Activated naive CD8-positive, alpha-beta T cell treated with anti-CD3 and anti-CD28 coated beads, Interleukin-2, amount 50 U/mL, for 16 hours (primary cell): ENCODE measurements around the gene IGSF8.

Experiments
- DNase-seq: peaks from one replicate; pipeline ENCODE4 v3.0.0-alpha.2; 2020; ENCODE audit warnings: low read depth, low spot score

Gene IGSF8, protein sequence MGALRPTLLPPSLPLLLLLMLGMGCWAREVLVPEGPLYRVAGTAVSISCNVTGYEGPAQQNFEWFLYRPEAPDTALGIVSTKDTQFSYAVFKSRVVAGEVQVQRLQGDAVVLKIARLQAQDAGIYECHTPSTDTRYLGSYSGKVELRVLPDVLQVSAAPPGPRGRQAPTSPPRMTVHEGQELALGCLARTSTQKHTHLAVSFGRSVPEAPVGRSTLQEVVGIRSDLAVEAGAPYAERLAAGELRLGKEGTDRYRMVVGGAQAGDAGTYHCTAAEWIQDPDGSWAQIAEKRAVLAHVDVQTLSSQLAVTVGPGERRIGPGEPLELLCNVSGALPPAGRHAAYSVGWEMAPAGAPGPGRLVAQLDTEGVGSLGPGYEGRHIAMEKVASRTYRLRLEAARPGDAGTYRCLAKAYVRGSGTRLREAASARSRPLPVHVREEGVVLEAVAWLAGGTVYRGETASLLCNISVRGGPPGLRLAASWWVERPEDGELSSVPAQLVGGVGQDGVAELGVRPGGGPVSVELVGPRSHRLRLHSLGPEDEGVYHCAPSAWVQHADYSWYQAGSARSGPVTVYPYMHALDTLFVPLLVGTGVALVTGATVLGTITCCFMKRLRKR

DNA sequence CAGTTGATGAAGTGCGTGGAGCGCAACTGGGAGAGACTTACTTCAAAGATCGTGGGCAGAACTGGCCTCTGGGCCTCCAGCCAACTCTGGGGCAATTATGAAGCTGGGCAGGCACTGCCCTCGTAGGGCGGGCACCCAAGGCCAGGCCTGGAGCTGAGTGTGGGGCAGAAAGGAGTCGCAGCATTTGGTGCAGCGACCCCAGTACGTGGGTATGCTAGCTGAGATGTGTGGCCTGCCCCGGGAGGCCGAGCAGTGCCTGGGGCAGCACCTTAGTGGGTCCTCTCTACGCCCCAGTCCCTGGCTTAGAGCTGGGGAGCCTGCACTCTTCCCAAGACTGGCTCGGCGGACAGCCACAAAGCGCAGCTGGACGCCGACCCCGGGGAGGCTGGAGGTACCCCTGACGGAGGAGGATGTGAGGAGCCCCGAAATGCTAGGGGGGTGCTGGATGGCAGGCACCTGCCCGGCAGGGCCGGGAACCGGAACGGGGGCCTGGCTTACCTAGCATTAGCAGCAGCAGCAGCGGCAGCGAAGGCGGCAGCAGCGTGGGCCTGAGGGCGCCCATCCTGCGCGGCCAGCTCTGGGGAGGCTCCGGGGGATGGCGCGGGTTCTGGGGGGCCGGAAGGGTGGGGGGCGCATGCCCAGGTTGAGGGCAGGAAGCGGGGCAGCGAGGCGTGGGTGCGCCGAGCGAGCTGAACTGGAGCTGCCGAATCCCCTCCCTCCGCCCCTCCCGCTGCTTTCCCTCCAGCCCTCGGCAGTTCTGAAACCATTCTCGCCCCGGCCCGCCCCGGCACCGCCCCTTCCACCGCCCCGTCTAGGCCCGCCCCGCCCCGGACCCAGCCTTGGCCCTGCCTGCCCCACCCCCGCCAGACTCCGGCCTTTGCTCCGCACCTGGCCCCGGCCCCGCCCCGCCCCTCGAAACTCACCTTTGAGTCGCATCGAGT, at the start of gene IGSF8:
Gene IGSF8 (minus strand): TSS at position 709 of the 941 bp plus-strand sequence. CDS start 147 bp downstream, at position 562.
- DNase-seq = peak; percentile 85

DNA sequence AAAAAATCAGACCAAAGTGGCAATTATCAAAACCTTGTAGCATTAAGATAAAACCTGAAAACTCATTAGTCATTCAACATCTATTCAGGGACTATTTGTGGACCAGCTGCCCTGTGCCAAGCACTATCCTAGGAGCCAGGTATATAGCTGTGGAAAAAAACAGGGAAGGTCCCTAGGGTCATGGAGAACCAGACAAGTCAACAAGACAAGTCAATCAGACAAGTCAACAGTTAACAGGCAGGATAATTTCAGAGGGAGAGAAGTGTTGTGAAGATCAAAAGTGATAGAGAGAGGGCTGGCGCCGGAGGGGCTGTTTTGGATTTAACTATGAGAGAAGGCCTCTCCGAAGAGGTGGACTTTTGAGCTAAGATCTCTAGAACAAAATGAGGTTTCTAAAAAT, 49.7 kb upstream of the IGSF8 start:
- no peak for DNase-seq

DNA sequence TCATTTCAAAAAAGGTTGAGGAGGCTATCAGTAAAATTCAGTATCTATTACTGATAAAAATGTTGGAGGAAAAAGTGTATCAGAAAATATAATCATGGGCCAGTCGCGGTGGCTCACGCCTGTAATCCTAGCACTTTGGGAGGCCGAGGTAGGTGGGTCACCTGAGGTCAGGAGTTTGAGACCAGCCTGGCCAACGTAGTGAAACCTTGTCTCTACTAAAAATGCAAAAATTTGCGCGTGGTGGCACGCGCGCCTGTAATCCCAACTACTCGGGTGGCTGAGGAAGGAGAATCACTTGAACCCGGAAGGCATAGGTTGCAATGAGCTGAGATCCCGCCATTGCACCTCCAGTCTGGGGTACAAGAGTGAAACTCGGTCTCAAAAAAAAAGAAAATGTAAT, 47.7 kb upstream of the IGSF8 start:
- DNase-seq = no peak

DNA sequence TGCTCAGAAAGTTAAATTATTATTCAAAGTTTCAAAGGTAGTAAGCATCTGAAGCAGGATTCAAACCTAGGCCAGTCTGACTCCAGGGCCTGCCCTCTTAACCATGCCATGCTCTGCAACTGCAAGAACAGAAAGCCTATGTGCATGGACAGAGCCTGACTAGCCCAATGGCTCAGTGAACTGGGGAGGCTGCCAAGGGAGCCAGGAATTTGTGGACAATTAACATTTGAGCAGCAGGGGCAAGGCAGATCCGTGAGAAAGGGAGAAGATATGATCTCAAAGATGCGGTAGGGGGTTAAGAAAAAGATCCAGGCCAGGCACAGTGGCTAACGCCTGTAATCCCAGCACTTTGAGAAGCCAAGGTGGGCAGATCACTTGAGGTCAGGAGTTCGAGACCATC, 46.5 kb upstream of the IGSF8 start:
- DNase-seq = no peak

DNA sequence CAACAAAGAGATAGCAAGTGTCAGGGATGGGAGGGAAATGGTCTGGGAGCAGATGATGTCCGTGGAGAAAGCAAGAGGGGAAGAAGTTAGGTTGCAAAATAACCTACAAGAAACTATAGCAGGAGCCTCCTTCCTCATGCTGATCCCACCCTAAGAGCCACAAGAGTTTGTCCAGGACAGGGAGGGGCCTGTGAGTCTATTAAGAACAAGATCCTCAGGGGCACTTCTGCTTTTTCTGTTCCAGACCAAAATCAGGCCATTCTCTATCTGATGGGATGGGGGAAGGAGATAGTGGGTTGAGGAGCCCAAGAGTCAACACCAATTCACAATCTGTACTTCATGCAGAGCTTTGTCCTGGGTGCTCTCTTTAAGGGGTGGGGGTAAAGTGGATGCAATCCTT, 45.3 kb upstream of the IGSF8 start:
- no peak for DNase-seq

DNA sequence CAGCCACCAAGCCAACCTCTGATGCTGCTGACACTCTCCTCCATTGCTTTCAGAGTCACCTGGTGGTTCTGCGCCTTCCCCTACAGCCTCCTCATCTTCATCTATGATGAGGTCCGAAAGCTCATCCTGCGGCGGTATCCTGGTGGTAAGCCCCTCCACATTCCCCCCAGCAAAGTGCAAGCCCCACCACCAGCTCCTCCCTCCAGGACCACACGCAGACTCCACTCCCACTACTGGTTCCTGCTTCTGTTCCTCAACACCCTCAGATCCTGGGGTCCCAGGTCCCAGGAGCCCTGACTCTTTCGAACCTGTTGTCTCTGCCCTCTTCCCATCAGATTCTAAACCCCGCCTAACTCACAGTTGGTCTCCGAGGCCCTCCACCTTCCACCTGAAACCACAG, 41.4 kb upstream of the IGSF8 start:
- no peak for DNase-seq

DNA sequence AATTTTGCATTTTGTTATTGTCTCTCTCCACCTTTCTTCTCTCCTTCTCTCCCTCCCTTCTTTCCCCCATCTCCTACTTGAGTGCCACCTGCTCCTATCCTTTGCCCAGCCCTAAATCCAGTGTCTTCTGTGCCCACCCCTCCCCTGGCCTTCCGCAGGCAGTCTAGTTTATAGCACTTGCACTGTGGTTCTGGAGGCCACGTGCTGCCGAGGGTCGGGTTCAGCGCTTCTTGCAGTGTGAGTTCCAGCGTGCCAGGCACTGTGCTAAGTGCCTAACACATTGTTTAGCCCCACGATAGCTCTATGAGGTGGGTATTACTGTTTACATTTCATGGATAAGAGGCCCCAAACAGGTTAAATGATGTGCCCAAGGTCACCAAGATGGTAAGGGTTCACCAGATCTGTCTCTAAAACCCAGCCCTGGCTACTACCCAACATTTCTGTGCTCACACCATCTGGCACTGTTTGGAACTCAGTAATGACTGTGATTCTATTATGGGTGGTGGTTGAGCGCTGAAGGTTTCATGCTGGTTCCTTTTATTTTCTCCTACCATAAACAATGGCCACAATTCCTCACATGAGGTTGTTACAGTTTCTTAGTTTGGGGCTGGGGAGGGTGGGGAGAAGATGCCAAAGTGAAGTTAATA, 38.9 kb upstream of the IGSF8 start:
- DNase-seq = no peak

DNA sequence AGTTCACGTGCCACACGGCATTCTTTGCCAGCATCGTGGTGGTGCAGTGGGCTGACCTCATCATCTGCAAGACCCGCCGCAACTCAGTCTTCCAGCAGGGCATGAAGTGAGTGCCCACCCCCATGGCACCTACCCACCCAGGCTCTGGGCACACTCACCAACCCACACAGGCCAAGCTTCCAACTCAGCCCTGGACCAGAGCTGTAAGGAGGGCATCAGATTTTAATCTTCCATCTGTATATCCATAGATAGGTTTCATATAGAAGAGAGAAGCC, 38.4 kb upstream of the IGSF8 start:
- no peak for DNase-seq

DNA sequence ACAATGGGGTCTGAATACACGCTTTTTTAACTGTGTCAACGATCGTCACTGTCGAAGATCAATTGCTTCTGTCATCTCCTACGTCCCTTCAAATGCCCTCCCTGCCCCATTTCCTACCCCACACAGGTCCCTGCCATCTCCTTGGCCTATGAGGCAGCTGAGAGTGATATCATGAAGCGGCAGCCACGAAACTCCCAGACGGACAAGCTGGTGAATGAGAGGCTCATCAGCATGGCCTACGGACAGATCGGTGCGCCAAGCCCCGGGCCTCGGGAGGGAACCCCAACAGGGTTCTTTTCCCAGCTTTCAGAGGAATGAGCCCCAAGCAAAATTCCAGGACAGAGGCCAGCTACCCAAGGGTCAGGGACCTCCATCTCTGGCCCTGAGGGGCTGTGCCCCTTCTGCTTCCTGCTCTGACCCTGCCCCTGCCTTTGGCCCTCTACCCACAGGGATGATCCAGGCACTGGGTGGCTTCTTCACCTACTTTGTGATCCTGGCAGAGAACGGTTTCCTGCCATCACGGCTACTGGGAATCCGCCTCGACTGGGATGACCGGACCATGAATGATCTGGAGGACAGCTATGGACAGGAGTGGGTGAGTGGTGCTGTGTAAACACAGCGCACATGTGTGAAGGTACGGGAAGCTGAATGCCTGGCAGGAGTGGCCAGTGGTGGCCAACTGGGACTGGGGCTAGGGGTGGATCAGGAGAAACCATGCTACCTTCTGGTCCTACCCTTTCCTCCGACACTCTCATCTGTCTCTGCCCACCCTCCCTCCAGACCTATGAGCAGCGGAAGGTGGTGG, 37.9 kb upstream of the IGSF8 start:
- no peak for DNase-seq

DNA sequence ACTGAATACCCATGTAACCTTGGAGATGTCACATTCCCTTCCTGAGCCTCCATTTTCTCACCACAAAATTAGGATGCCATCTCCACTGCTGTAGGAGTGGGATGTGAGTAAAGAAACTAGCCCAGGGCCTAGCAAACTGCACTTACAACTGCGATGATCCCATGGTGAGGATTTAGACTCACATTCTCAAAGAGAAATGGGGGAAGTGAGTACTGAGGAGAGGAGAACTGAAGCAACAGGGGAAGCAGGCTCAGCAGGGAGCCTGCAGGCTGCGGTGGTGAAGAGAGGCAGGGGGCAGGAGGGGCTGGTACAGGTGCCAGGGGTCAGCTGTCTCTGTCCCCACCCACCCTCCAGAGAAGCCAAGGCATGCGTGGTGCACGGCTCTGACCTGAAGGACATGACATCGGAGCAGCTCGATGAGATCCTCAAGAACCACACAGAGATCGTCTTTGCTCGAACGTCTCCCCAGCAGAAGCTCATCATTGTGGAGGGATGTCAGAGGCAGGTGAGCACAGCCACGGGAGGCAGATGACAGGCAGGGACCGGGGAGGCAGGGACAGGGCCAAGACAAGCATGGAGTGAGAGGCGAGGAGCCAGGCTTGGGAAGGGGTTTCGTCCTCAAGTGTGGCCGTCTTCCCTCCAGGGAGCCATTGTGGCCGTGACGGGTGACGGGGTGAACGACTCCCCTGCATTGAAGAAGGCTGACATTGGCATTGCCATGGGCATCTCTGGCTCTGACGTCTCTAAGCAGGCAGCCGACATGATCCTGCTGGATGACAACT, 36.6 kb upstream of the IGSF8 start:
- DNase-seq = no peak

DNA sequence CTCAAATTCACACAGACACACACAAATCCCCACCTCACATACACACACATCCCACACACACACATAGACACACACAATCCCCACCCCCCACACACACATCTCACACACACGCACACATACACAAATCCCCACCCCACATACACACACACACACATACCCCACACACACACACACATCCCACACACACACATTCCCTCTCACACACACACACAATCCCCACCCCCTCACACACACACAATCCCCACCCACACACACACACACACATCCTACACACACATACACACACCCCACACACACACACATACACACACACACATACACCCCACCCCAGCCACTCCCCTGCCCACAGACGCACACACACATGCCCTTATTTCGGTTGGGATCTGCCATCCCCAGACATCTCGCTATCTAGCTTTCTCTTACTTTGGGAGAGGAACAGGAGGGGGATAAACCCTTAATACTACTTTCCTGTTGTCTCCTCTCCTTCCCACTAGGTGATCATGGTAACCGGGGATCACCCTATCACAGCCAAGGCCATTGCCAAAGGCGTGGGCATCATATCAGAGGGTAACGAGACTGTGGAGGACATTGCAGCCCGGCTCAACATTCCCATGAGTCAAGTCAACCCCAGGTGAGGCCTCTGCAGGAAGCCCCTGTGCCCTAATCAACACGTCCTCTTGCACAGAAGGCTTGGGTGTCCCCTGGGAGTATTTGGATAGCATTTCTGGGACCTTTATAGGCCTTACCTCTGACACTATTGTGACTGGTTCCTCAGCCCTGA, 35.8 kb upstream of the IGSF8 start:
- no peak for DNase-seq

DNA sequence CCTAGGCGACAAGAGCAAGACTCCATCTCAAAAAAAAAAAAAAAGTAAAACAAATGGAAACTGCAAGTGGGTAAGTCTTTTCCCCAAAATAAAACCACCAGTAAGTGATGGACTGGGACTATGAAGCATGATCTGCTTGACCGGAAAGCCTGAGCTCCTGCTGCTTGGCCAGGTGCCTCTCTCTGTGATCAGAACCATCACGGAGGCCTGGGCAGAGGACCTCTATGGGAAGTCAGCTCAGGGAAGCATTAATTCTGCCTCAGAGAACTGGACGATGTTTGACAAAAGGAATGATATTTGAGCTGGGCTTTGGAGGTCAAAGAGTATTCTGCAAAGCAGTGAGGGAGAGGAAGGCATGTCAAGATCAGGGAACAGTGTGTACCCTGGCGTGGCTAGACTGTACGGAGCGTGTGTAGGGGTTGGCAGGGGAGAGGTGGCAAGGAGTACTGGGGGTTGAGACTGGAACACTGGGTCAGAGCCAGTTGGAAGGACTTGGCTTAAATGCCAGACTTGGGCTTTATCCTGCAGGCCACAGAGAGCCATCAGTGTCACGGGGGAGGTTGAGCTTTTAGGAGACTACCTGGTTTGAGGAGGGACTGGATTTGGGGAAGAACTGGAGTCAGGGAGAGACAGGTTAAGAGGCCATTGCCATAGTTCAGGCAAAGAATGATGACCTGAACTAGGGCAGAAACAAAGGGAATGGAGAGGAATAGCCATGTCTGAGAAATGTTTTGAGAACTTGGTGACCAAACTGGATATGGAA, 33.6 kb upstream of the IGSF8 start:
- no peak for DNase-seq

DNA sequence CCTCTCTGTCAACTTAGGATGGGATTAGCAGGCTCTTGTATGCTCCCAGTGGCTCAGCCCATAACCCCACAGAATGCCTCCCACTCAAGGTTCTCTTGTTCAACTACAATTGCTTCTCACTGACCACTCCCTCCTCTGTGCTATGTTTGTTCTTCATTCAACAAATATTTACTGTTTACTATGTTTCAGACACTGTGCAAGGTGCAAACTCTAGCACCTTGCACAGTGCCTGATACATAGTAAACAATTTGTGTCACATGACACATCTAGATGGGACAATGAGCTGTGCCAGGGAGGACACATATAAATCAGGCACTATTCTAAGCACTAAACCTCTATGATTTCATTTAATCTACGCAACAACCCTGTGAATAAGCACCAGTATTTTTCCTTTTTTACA, 32.5 kb upstream of the IGSF8 start:
- no peak for DNase-seq

DNA sequence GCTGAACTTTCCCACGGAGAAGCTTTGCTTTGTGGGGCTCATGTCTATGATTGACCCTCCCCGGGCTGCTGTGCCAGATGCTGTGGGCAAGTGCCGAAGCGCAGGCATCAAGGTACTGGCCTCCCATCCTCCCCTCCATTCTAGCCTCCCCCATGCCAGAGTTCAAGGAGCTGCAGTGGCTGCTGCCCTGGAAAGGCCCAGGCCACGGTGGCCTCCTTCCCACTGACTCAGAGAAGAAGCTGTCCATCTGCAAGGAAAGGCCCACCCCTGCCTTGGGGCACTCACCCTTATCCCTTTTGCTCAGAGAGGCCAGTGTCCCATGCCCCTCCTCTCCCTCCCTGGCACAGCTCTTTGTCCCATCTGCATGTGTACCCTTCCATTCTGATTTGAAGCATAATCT, 32.1 kb upstream of the IGSF8 start:
- DNase-seq = no peak

DNA sequence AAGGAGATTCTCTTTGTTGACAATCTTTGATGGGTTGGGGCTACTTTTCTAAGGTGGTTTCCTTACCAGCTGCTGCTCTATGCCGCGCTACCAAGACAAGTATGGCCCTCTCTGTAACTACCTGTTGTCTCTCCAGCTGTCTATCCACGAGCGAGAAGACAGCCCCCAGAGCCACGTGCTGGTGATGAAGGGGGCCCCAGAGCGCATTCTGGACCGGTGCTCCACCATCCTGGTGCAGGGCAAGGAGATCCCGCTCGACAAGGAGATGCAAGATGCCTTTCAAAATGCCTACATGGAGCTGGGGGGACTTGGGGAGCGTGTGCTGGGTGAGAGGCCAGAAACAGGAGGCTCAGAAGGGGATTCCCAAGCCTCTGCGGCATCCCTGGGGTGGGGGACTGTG, 31.5 kb upstream of the IGSF8 start:
- no peak for DNase-seq

DNA sequence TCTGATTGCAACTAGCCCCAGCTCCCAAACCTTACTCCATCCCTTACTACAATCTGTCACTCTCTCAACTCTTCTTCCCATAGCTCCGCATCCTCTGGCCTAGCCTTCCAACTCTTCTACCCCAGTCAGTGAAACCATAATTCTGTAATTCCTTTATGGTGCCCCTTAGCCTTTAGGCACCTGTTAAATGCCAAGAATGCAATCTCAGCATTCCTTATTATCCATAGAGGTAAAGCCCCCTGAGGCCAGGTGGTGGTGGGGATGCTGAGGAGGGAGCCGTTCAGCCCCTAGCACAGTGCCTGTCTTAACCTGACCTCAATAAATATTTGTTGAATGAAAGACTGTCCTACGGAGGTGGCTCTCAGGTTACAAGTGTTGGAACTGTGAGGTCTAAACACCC, 31.1 kb upstream of the IGSF8 start:
- no peak for DNase-seq

DNA sequence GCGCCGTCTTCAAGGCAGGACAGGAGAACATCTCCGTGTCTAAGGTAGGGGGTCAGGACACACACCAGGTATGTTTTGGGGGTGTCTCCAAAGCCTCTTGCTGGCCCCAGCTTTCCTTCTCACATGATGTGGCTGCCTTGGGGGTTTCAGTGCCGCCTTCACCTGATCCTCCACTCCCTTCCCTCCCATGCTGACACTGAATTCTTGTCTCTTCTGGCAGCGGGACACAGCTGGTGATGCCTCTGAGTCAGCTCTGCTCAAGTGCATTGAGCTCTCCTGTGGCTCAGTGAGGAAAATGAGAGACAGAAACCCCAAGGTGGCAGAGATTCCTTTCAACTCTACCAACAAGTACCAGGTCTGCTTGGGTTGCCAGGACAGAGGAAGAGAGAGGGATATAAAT, 30.6 kb upstream of the IGSF8 start:
- no peak for DNase-seq

DNA sequence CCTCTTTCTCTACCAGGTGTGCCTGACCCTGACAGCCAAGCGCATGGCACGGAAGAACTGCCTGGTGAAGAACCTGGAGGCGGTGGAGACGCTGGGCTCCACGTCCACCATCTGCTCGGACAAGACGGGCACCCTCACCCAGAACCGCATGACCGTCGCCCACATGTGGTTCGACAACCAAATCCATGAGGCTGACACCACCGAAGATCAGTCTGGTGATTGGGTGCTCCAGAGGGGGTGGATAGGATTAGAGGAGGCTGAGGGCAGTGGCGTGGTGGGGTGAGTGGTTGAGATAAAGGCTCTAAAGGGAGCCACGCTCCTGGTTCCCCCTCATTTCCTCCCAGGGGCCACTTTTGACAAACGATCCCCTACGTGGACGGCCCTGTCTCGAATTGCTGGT, 30.2 kb upstream of the IGSF8 start:
- no peak for DNase-seq
